HEK293 (cell line): ENCODE data around the gene DNM1.

Experiments used
- CTCF ChIP-seq: fragments of 450-650 bp; formaldehyde crosslinking; IDR thresholded peaks from 2 replicates; pipeline ENCODE4 v1.5.1; 2016; ENCODE audit warnings: missing biosample characterization, missing genetic modification characterization
- ZNF335 ChIP-seq: fragments of 450-650 bp; formaldehyde crosslinking; conservative IDR thresholded peaks from 2 replicates; pipeline ENCODE4 v1.5.1; 2016; ENCODE audit warnings: missing biosample characterization, missing genetic modification characterization

DNA sequence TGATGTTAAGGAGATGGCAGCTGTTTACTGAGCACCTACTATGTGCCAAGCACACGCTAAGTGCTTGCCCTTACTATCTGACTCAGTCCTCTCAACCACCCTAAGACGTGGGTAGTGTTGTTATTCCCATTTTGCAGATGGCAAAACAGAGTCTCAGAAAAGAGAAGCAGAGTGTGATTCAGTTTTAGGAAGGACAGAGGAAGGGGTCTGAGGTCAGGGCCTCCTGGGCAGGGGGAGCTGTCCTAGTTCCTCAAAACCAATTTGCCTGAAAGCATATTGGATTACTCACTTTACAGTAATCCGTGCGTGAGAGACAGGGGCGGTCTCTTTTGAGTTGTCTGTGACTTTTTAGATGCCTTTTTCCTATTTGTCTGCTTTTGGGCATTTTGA, 23.2 kb downstream of the DNM1 start:
- TF ChIP-seq CTCF (no peak), ZNF335 (tag by site-specific recombination) (no peak)
